Transverse colon (tissue), 4 donors: ENCODE measurements around the gene GSAP. TPM values are rescaled to one million over a fixed set of nuclear protein-coding genes. Genes with fewer than 3 reads are reported as not detected.

Experiments used
- DNase-seq: peaks from one replicate; pipeline ENCODE4 v3.0.0-alpha.2; 2019
- H3K27ac ChIP-seq, 4 donors: fragments of 200-600 bp; sonication (generic); 2 replicates each; pipeline ENCODE4 v1.5.1; 2016 to 2018; ENCODE audit warnings: inconsistent platforms in 4 of 4
- H3K27me3 ChIP-seq: fragments of 200-600 bp; sonication (generic); 2 replicates; pipeline ENCODE4 v1.5.1; 2017; ENCODE audit warnings: inconsistent platforms
- H3K36me3 ChIP-seq, 4 donors: fragments of 200-600 bp; sonication (generic); 2 replicates each; pipeline ENCODE4 v1.5.1; 2017 to 2019; ENCODE audit warnings: inconsistent platforms in 4 of 4
- H3K4me1 ChIP-seq, 4 donors: fragments of 200-600 bp; sonication (generic); 2 replicates each; pipeline ENCODE4 v1.5.1; 2017 to 2020; ENCODE audit warnings: inconsistent platforms in 4 of 4
- H3K4me3 ChIP-seq, 4 donors: fragments of 200-600 bp; sonication (generic); 1 replicate in 1 of 4; 2 replicates in 3 of 4; pipeline versions ENCODE4 v1.5.1 to v1.6.1; 2017 to 2019; ENCODE audit warnings: inconsistent platforms in 4 of 4
- H3K9me3 ChIP-seq, 2 donors: fragments of 200-600 bp; sonication (generic); 2 replicates each; pipeline ENCODE4 v1.5.1; 2017 to 2019; ENCODE audit warnings: inconsistent platforms in 2 of 2
- CTCF ChIP-seq, 5 experiments: fragments of 200-600 bp in 3 of 5; fragments of 450-650 bp in 2 of 5; sonication (generic) in 3 of 5; IDR thresholded peaks; 1 replicate in 2 of 5; 2 replicates in 3 of 5; pipeline ENCODE4 v1.5.1; 2016 to 2017; ENCODE audit warnings: antibody characterized with exemption in 5 of 5, inconsistent platforms in 3 of 5, mild to moderate bottlenecking in 2 of 5, moderate library complexity in 1 of 5
- EP300 ChIP-seq: sonication (generic); formaldehyde crosslinking; IDR thresholded peaks from one replicate; pipeline ENCODE4 v1.6.1; 2017; ENCODE audit warnings: antibody characterized with exemption, low read depth
- POLR2A ChIP-seq: fragments of 450-650 bp; IDR thresholded peaks from one replicate; pipeline ENCODE4 v1.6.1; 2016; ENCODE audit warnings: antibody characterized with exemption, mild to moderate bottlenecking, moderate library complexity
- POLR2AphosphoS5 ChIP-seq, 3 donors: sonication (generic); formaldehyde crosslinking; IDR thresholded peaks; one replicate each; pipeline ENCODE4 v1.6.1; 2016; ENCODE audit warnings: antibody characterized with exemption in 3 of 3
- WGBS, 2 donors: methylation state at CpG; one replicate each; pipeline ENCODE4 v1.1.5; 2018; ENCODE audit warnings: low coverage in 1 of 2; 5-methylcytosine and 5-hydroxymethylcytosine counted together
- in situ Hi-C, 4 donors: fragments of 200-750 bp; cut with MboI; loops; one replicate each; pipeline versions ENCODE4 v1.15.0 to v1.15.1; 2017; ENCODE audit warnings: low sequenced_read_pairs in 3 of 4, low pct_ligation_motif_present in 1 of 4, low pct_unique_long_range_greater_than_20kb in 1 of 4
- intact Hi-C: fragments of 100-400 bp; cut with DNase I; formaldehyde crosslinking; loops from one replicate; pipeline ENCODE4 v1.15.1; 2023; ENCODE audit warnings: low total_unique reads
- total RNA-seq, 4 donors: library from RNA; depleted of rRNA; stranded (reverse); fragments of >200 nt; gene quantifications; one replicate each; pipeline ENCODE4 v1.1.0, GENCODE V29; 2016

The GSAP gene
- total RNA-seq, 4 donors from 2014 or later = 5.0 to 25.2 (median 15.5) TPM

- DNase-seq = no peak
- no peak overlapping the region for H3K27ac ChIP-seq
- no peaks in the 10 kb centered on the region for H3K4me1 ChIP-seq
- TF ChIP-seq POLR2A (no peak), POLR2AphosphoS5 (IDR thresholded peaks at IDR 0.05) (no peak), CTCF (IDR thresholded peaks at IDR 0.05) (no peak)
- no peaks in the 10 kb centered on the region for H3K36me3 ChIP-seq
- intact Hi-C loops = no loop called here
- in situ Hi-C loops = no loop called here
- no peaks in the 10 kb centered on the region for H3K27me3 ChIP-seq
- H3K4me3 ChIP-seq = no peak overlapping the region
- no peaks in the 10 kb centered on the region for H3K9me3 ChIP-seq
- 81 to 100% methylated on average over 1 of the region's 1 CpG for WGBS, 2 donors
Measured at GRCh38 chr7:77447616-77448015, 31.5 kb upstream of the GSAP start.

GRCh38 chr7:77444123-77444522 is 28.0 kb upstream of the GSAP start:
- peaks cover 0 to 3% (median 0%) of the 10 kb centered on the region in 4 donors for H3K4me1 ChIP-seq
- no peak overlapping the region for H3K27ac ChIP-seq
- no peaks in the 10 kb centered on the region for H3K36me3 ChIP-seq
- no peak for DNase-seq
- WGBS, 2 donors = 44% methylated on average over 1 of the region's 1 CpG; no CpG with 5 or more reads in 1 of the 2 donors
- no peak overlapping the region for H3K4me3 ChIP-seq
- no peaks in the 10 kb centered on the region for H3K9me3 ChIP-seq
- intact Hi-C loops = no loop called here
- in situ Hi-C loops = no loop called here
- no peaks in the 10 kb centered on the region for H3K27me3 ChIP-seq
- TF ChIP-seq EP300 (no peak), POLR2AphosphoS5 (IDR thresholded peaks at IDR 0.05) (no peak), POLR2A (no peak), CTCF (IDR thresholded peaks at IDR 0.05) (no peak)

GRCh38 chr7:77443042-77443441 is 26.9 kb upstream of the GSAP start:
- Histone ChIP-seq H3K4me3 (no peak overlapping the region), H3K4me1 (peaks cover 0 to 4% (median 0%) of the 10 kb centered on the region in 4 donors), H3K27ac (no peak overlapping the region), H3K9me3 (no peaks in the 10 kb centered on the region), H3K27me3 (no peaks in the 10 kb centered on the region), H3K36me3 (no peaks in the 10 kb centered on the region)
- intact Hi-C loops (no loop called here), in situ Hi-C loops (no loop called here)
- no peak for DNase-seq
- 80 to 95% methylated on average over 2 of the region's 2 CpGs for WGBS, 2 donors
- TF ChIP-seq POLR2AphosphoS5 (IDR thresholded peaks at IDR 0.05) (no peak), EP300 (no peak), CTCF (IDR thresholded peaks at IDR 0.05) (no peak), POLR2A (no peak)

GRCh38 chr7:77442636-77443035 is 26.5 kb upstream of the GSAP start:
- H3K27ac ChIP-seq = no peak overlapping the region
- no peaks in the 10 kb centered on the region for H3K9me3 ChIP-seq
- H3K27me3 ChIP-seq = no peaks in the 10 kb centered on the region
- intact Hi-C loops = no loop called here
- no peak overlapping the region for H3K4me3 ChIP-seq
- 76 to 77% methylated on average over 2 of the region's 2 CpGs for WGBS, 2 donors
- no peaks in the 10 kb centered on the region for H3K36me3 ChIP-seq
- TF ChIP-seq CTCF (IDR thresholded peaks at IDR 0.05) = no peak
- in situ Hi-C loops = no loop called here
- no peak for DNase-seq
- H3K4me1 ChIP-seq = peaks cover 0 to 4% (median 0%) of the 10 kb centered on the region in 4 donors
